GM12891 (cell line): ENCODE results near the gene GRM3.

Source experiments
- DNase-seq: peaks from one replicate; pipeline ENCODE4 v3.0.0; 2011; ENCODE audit warnings: low spot score; ENCODE audit not compliant: insufficient read length
- FAIRE-seq: peaks from 2 replicates; lab custom pipeline; 2011; peaks lifted over from hg19 to GRCh38; lab: Jason Lieb, UNC
- PAX5 ChIP-seq: IDR thresholded peaks from 2 replicates; pipeline ENCODE4 v1.6.1; 2011; ENCODE audit warnings: low read length, moderate library complexity, mild to moderate bottlenecking; ENCODE audit not compliant: insufficient read depth, severe bottlenecking
- POLR2A ChIP-seq: IDR thresholded peaks from 2 replicates; pipeline ENCODE4 v1.6.1; 2011; ENCODE audit warnings: low read depth, low read length, control low read depth
- POLR2AphosphoS5 ChIP-seq: IDR thresholded peaks from 2 replicates; pipeline ENCODE4 v1.6.1; 2011; ENCODE audit warnings: low read depth, low read length, control low read depth
- POU2F2 ChIP-seq: IDR thresholded peaks from 2 replicates; pipeline ENCODE4 v1.6.1; 2011; ENCODE audit warnings: low read depth, mild to moderate bottlenecking, control low read depth, low read length, moderate library complexity
- SPI1 ChIP-seq: IDR thresholded peaks from 2 replicates; pipeline ENCODE4 v1.6.1; 2011; ENCODE audit warnings: low read depth, low read length, control low read depth
- TAF1 ChIP-seq: IDR thresholded peaks from 2 replicates; pipeline ENCODE4 v1.6.1; 2011; ENCODE audit warnings: low read depth, low read length, control low read depth

Gene GRM3

DNA sequence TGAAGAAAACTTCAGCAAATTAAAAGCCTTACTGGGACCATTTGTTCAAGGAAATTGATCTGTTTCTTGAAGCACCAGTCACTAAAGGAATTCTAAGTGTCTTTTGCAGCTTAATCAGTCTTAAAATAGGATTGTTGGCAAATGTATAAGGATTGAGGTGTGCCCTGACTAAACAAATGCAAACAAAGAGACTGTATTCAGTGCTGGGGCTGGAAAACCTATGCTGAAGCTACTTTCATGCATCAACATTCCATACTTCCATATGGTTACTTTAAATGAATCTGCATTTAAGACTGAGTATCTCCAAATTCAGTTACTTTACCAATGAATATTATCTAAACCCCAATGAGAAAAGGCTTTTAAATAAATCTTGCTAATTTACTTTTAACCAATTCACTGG is 232.4 kb downstream of the GRM3 start:
- DNase-seq (no peak), FAIRE-seq (no peak)
- no peak for TF ChIP-seq SPI1
- TF ChIP-seq PAX5: no peak
- no peak for TF ChIP-seq POLR2AphosphoS5
- no peak for TF ChIP-seq TAF1
- no peak for TF ChIP-seq POLR2A
- no peak for TF ChIP-seq POU2F2

DNA sequence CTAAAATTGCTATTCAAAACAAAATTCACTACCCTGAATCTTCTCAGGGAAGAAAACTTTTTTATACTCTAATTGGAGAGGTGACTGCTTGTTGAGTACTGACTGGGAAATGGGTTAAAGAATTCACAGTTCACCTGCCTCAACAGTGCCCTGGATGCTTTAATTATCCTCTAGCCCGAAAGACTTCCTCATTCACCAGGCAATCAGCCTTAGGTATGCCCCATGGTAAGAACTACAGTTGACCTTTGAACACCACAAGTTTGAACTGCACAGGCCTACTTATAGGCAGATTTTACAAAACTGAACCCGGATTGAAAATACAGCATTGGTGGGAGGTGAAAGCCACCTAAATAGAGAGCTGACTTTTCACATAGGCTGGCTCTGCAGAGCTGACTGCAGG is 240.4 kb downstream of the GRM3 start:
- TF ChIP-seq POLR2AphosphoS5: no peak
- no peak for TF ChIP-seq SPI1
- TF ChIP-seq TAF1: no peak
- no peak for TF ChIP-seq POU2F2
- TF ChIP-seq PAX5: no peak
- no peak for TF ChIP-seq POLR2A
- no peak for FAIRE-seq
- no peak for DNase-seq

DNA sequence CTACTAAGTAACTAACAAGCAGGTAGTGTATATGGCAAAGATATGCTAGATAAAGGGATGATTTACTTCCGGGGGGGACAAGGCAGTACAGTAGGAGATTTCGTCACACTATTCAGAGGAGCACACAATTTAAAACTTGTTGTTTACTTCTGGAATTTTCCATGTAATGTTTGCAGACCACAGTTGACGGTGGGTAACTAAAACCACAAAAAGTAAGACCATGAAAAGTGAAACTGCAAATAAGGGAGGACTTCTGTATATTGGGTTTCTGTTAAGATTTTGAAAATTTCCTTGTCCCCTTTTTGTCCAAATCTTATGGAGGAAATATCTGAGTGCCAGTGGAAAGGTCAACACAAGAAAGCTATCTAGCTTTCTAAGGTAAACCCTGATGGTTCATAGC is 245.8 kb downstream of the GRM3 start:
- FAIRE-seq (no peak), DNase-seq (no peak)
- TF ChIP-seq TAF1 (no peak), POLR2AphosphoS5 (no peak), POLR2A (no peak), POU2F2 (no peak), PAX5 (no peak), SPI1 (no peak)

DNA sequence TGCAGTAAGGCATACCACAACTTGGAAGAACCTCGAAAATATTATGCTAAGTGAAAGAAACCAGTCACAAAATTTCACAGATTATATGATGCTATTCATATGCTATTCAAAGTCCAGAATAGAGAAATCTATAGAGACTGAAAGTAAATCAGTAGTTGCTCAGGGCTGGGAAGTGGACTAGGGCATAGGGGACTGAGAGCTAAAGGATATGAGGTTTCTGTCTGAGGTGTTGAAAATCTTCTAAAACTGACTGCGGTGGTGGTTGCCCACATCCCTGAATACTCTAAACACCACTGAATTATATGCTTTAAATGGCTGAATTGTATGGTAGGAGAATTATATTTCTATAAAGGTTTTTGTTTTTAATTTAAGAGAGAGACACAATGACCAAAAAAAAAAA is 254.5 kb downstream of the GRM3 start:
- DNase-seq (no peak), FAIRE-seq (no peak)
- TF ChIP-seq PAX5 (no peak), POLR2A (no peak), POU2F2 (no peak), SPI1 (no peak), POLR2AphosphoS5 (no peak), TAF1 (no peak)

DNA sequence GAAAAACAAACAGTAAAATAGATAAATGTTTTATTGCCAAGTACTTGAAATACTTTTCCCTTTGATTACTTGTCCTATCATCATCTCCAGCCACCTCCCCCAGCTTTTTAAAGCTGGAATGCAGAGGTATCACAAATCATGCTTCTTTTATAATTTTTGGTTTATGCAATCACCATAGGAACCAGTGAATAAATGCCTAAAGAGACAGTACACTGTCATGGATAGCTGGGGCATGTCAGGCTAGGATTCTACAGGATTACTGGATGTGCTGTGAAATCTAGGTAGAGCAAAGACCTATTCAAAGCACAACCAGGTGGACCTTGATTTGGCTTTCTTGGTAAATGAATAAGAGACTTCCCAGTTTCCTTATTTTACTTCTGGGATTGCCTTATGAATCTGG is 257.2 kb downstream of the GRM3 start:
- TF ChIP-seq PAX5: no peak
- FAIRE-seq (no peak), DNase-seq (no peak)

DNA sequence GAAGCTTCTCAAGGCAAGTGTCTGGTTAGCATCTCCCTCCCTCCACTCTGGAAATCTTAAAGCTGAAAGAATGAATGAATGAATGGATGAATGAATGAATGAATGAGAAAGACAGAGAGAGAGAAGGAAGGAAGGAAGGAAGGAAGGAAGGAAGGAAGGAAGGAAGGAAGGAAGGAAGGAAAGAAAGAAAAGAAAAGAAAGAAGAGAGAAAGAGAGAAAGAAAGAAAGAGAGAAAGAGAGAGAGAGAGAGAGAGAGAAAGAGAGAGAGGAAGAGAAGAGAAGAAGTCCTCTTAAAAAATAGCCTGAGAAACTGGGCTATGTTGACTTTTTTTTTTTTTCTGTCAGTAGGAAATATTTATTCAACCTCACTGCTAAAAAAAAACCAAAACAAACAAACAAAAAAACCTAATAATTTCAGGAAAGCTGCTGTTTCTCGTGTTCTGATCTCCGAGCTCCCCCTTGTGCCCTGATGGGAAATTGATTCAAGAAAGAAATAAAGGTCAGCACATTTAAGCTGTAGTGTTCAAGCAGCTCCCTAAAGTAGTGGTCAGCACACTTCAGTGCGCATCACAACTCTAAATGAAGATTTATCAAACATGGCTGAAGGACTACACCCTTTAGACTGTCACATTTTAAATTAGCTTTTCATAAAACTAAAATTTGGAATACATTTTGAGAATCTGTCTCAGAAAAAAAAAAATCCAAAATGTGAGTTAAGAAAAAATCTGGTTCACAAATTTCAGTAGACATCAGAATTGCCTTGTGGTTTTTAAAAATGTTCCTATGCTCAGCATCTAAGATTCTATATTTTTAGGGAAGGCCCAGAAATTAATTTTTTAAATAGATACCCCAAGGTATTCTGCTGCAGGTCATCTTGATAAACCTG is 261.5 kb downstream of the GRM3 start:
- FAIRE-seq (no peak), DNase-seq (no peak)
- TF ChIP-seq TAF1: no peak
- TF ChIP-seq POU2F2: no peak
- TF ChIP-seq POLR2A: no peak

DNA sequence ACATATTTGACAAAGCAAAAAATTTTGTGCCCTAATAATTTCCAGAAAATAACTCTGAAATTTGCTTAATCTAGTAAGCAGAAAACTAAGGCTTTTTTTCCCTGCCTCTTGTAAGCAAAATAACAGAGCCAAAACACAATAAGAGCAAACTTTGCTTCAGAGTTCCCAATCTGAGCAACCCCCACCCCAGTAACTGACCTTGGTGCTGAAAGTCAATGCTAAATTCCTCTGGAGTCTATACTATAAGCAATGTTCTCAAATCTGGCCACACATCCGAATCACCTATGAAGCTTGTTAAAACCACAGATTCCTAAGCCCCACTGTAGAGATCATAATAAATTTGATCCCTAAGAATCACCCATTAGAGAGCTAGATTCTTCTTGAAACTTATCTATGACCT is 265.2 kb downstream of the GRM3 start:
- TF ChIP-seq POLR2A: no peak
- no peak for TF ChIP-seq POLR2AphosphoS5
- TF ChIP-seq POU2F2: no peak
- no peak for TF ChIP-seq TAF1
- TF ChIP-seq SPI1: no peak
- no peak for TF ChIP-seq PAX5
- no peak for DNase-seq
- FAIRE-seq: no peak

DNA sequence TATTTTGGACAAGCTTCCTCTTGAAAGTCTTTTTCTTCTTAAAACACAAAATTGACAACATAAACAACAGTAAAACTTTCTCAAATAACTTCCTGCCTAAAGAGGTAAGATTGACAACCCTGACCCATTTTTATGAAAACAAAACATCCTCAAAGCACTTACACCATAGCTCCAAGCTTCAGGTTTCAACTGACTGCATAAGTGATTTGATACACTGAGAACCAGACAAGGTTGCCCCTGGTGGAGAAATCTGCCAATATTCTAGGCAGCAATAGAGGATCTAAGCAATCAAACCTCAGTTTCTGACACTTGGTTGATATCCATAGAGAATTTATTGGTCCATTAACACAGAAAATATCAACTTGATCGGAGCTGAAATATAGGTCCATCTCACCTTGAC is 267.9 kb downstream of the GRM3 start:
- TF ChIP-seq POU2F2: no peak
- TF ChIP-seq SPI1: no peak
- no peak for TF ChIP-seq PAX5
- TF ChIP-seq TAF1: no peak
- no peak for TF ChIP-seq POLR2A
- TF ChIP-seq POLR2AphosphoS5: no peak
- DNase-seq: no peak
- FAIRE-seq: no peak

DNA sequence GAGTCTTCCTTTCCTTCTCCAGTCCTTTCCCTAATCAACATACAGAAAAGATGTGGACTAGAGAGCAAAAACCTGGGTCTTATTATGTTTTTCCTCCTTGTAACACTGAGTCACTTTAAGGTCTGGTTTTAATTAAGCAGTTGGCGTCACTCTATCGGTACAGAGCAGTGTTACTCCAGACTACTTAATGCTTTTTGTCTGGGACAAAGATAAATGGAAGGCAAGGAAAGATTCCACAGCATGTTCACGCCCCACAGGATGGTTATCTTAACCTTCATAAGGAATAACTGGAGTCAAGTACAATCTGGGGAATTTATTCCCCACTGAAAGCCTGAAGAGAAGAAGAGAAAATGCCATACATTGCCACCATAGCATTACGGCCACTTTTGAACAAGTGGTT is 270.0 kb downstream of the GRM3 start:
- TF ChIP-seq SPI1: no peak
- no peak for TF ChIP-seq POLR2AphosphoS5
- TF ChIP-seq POU2F2: no peak
- peak; percentile 41 for FAIRE-seq
- DNase-seq: no peak
